Inflammatory macrophage (primary cell): ENCODE results near the gene DBT.
"Not testable (repeated sequence)": the region's sequence is repeated elsewhere in the genome, so short reads cannot be mapped to it uniquely, and the experiment has no call there.

Experiments
- DNase-seq, 2 donors: peaks; one replicate each; pipeline ENCODE4 v3.0.0-alpha.2; 2020 to 2022
- total RNA-seq, 18 experiments: gene quantifications; one replicate each; lab custom pipeline; 2026; ENCODE audit warnings: mixed read lengths in 6 of 18, inconsistent platforms in 2 of 18; lab: John Stamatoyannopoulos, UW

Gene DBT
- 11.9 to 53.5 (median 31.5) reads per million in 18 experiments for total RNA-seq

GRCh38 chr1:100249537-100250257 lies at the start of gene DBT:
Gene DBT (minus strand): TSS chr1:100249834. CDS start chr1:100249820, 14 bp downstream.
- peak; percentile 92 to 94 for DNase-seq

DNA sequence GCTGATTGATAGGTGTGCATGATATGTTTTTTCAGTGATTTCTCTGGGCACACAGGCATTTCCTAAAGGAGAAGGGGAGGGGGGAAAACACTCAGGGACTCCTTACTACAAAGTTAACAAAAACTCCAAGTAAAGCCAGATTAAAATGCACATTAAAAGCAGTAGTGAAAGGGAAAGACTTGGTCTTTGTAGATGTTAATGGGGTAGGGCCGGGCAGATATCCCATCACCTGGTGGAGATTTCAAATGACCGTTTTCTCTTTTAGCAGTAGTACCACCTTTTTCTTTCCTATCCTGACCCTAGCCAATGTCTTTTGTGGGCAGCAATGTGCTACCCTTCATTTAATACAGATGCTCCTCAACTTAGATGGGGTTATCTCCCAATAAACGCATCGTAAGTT lies 48.9 kb upstream of the DBT start:
- DNase-seq: no peak

GRCh38 chr1:100296997-100297396 lies 47.4 kb upstream of the DBT start:
- not testable (repeated sequence) for DNase-seq

GRCh38 chr1:100296140-100296539 lies 46.5 kb upstream of the DBT start:
- DNase-seq: no peak

- DNase-seq: no peak
Observed at GRCh38 chr1:100292711-100293110, 43.1 kb upstream of the DBT start.

GRCh38 chr1:100290291-100290690 lies 40.7 kb upstream of the DBT start:
- DNase-seq: no peak

GRCh38 chr1:100287162-100287561 lies 37.5 kb upstream of the DBT start:
- no peak for DNase-seq

DNA sequence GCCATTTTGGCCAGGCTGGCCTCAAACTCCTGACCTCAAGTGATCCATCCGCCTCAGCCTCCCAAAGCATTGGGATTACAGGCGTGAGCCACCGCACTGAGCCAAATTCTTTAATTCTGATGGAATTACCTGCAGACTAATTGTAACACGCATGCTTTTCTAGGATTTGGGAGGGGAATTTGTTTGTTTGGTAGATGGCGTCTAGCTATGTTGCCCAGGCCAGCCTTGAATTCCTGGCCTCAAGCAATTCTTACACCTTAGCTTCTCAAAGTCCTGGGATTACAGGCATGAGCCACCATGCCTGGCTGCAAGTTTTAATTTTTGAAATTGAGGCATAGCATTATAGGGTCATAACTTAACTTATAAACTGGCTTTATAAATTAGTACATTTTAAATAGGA lies 35.0 kb upstream of the DBT start:
- DNase-seq: no peak

- no peak for DNase-seq
Observed at GRCh38 chr1:100279954-100280682, 30.5 kb upstream of the DBT start.

GRCh38 chr1:100279358-100279923 lies 29.8 kb upstream of the DBT start:
- DNase-seq: no peak

DNA sequence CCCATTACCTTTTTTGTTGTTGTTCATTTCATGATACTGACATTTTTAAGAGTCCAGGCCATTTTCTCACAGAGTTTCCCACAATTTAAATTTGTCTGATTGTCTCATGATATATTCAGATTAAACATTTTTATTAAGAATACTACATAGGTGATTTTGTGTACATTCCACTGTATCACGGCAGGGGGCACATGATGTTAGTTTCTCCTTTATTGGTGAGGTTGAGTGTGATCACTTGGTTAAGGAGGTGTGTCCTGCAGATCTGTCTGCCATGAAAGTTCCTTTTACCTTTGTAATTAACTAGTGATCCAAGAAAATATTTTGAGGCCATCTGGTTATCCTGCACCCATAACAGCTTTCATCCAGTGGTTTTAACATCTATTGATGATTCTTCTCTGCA lies 28.2 kb upstream of the DBT start:
- DNase-seq: no peak

DNA sequence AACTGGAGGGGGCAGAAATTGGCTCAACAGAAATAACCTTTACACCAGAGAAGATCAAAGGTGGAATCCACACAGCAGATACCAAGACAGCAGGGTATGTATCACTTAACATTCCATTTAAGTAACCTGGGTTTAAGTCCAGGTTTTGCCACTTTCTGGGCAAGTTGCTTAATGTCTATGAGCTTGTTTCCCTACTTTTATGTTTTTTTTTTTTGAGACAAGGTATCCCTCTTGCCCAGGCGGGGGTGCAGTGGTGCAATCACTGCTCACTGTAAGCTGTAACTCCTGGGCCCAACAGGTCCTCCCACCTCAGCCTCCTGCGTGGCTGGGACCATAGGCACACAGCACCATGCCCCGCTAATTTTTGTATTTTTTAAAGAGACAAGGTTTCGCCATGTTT lies 18.6 kb upstream of the DBT start:
- DNase-seq: no peak

GRCh38 chr1:100267284-100267683 lies 17.6 kb upstream of the DBT start:
- no peak for DNase-seq

- no peak for DNase-seq
Observed at GRCh38 chr1:100266741-100267140, 17.1 kb upstream of the DBT start.

GRCh38 chr1:100265931-100266740 lies 16.5 kb upstream of the DBT start, which contains the start of gene RTCA:
Gene RTCA (plus strand): TSS chr1:100266216. CDS start chr1:100266376, 160 bp downstream.
- DNase-seq: peak; percentile 99

DNA sequence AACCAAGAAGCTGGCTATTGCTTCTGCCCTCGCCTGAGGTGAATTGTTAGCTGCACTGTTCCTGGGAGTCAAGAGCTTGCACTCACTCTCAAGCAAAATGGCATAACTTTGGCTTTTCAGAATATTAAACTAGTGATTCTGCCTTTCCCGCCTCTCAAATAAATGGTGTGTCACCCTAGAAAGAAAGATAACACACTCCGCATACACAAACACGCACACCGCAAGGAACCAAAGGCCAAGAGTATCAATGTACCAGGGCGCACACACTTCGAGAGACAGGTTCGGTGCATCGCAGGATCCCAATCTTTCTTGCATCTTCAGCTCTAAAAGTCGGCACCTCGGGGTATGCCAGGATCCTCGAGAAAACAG lies 15.9 kb upstream of the DBT start:
- no peak for DNase-seq

DNA sequence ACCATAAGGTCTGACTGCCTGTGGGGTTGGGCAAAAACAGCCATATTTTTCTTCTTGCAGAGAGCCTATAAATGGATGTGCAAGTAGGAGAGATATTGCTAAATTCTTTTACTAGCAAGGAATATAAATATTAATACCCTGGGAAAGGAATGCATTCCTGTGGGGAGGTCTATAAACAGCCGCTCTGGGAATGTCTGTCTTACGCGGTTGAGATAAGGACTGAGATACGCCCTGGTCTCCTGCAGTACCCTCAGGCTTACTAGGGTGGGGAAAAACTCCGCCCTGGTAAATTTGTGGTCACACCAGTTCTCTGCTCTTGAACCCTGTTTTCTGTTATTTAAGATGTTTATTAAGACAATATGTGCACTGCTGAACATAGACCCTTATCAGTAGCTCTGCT lies 14.4 kb upstream of the DBT start:
- not testable (repeated sequence) for DNase-seq

DNA sequence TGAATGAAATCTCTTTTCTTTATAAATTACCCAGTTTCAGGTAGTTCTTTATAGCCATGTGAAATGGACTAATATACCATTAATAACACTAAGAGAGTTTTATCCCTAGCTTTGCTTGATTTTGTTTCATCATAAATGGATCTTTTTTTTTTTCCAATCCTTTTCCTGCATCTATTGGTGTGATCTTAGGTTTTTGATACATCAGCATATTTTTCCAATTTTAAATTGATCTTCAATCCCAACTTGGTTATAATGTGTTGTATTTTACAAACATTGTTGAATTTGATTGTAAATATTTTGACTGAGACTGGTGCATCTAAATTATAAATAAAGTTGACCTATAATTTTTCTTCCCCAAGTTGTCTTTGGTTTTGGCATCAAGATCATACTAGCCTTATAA lies 12.1 kb upstream of the DBT start:
- no peak for DNase-seq

GRCh38 chr1:100258427-100258826 lies 8.8 kb upstream of the DBT start:
- DNase-seq: not testable (repeated sequence)

DNA sequence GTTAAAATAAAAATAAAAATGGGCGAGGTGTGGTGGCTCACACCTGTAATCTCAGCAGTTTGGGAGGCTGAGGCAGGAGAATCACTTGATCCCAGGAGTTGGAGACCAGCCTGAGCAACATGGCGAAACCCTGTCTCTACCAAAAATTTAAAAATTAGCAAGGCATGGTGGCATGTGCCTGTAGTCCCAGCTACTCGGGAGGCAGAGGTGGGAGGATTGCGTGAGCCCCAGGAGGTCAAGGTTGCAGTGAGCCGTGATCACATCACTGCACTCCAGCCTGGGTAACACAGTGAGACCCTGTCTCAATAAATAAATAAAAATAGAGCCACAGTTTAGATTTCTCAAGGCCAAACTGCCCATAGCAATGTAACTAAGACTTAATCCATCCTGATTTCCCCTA lies 6.6 kb upstream of the DBT start:
- DNase-seq: not testable (repeated sequence)

DNA sequence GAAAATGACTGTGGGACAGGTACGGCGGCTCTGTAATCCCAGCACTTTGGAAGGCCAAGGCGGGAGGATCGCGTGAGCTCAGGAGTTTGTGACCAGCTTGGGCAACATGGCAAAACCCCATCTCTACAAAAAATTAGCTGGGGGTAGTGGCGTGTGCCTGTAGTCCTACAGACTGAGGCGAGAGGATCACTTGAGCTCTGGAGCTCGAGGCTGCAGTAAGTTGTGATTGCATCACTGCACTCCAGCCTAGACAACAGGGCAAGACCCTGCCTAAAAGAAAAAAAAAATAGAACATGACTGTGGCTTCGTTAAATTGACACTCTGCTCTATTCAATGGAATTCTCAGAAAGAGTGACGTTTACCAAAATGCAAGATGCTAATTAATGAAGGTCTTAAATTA lies 3.9 kb upstream of the DBT start:
- no peak for DNase-seq

- no peak for DNase-seq
Observed at GRCh38 chr1:100252901-100253300, 3.3 kb upstream of the DBT start.

- DNase-seq: no peak
Observed at GRCh38 chr1:100250807-100251206, 1.2 kb upstream of the DBT start.
